WTC11 (cell line): ENCODE data around the gene LAMP5. TPM values are rescaled to one million over a fixed set of nuclear protein-coding genes. Genes with fewer than 3 reads are reported as not detected.

Experiments used
- ATAC-seq: fragments of 200-7000 bp; cut with Tn5 transposase; 2 replicates; pipeline ENCODE4 v1.10.0; 2021; ENCODE audit warnings: mild to moderate bottlenecking, moderate library complexity
- CTCF ChIA-PET: fragments of 300-600 bp; sonication (Branson Sonifier 250); formaldehyde crosslinking; loops from one replicate; lab custom pipeline; 2021; ENCODE audit warnings: antibody characterized with exemption; lab: Charles Lee
- POLR2A ChIA-PET: fragments of 350-600 bp; sonication (Branson Sonifier 250); formaldehyde crosslinking; loops from one replicate; lab custom pipeline; 2021; ENCODE audit warnings: antibody characterized with exemption; lab: Charles Lee
- DNase-seq: peaks from one replicate; pipeline ENCODE4 v3.0.0; 2021; ENCODE audit warnings: low spot score
- H3K27ac Mint-ChIP-seq: 2 replicates; pipeline ENCODE4 v1.8.0; 2021; ENCODE audit warnings: mixed read lengths
- H3K27me3 Mint-ChIP-seq: 2 replicates; pipeline ENCODE4 v1.8.0; 2021; ENCODE audit warnings: low read depth, mild to moderate bottlenecking, moderate library complexity, mixed read lengths
- H3K36me3 Mint-ChIP-seq: 2 replicates; pipeline ENCODE4 v1.8.0; 2021; ENCODE audit warnings: mixed read lengths
- H3K4me1 Mint-ChIP-seq: 2 replicates; pipeline ENCODE4 v1.8.0; 2022; ENCODE audit warnings: mixed read lengths
- H3K4me3 Mint-ChIP-seq: 2 replicates; pipeline ENCODE4 v1.8.0; 2021; ENCODE audit warnings: mild to moderate bottlenecking, moderate library complexity, mixed read lengths
- H3K9me3 Mint-ChIP-seq: 2 replicates; pipeline ENCODE4 v1.8.0; 2021; ENCODE audit warnings: mixed read lengths
- FOXK1 ChIP-seq: sonication (generic); formaldehyde crosslinking; IDR thresholded peaks from 2 replicates; pipeline ENCODE4 v1.8.0; 2022; ENCODE audit warnings: mild to moderate bottlenecking, moderate library complexity, missing genetic modification reagents
- JAZF1 ChIP-seq: fragments of 250-450 bp; sonication (Bioruptor Pico); IDR thresholded peaks from 2 replicates; pipeline ENCODE4 v1.9.0; 2021; ENCODE audit warnings: moderate library complexity, mild to moderate bottlenecking, inconsistent platforms
- JUN ChIP-seq: sonication (generic); formaldehyde crosslinking; IDR thresholded peaks from 2 replicates; pipeline ENCODE4 v1.8.0; 2023; ENCODE audit warnings: mild to moderate bottlenecking, missing genetic modification reagents
- NR1H2 ChIP-seq: sonication (generic); formaldehyde crosslinking; IDR thresholded peaks from 2 replicates; pipeline ENCODE4 v1.9.0; 2021; ENCODE audit warnings: mild to moderate bottlenecking, moderate library complexity, missing genetic modification reagents
- NR2C2 ChIP-seq: sonication (generic); formaldehyde crosslinking; IDR thresholded peaks from 2 replicates; pipeline ENCODE4 v1.8.0; 2022; ENCODE audit warnings: mild to moderate bottlenecking, missing genetic modification reagents
- RELA ChIP-seq: sonication (generic); formaldehyde crosslinking; IDR thresholded peaks from 2 replicates; pipeline ENCODE4 v1.8.1; 2022; ENCODE audit warnings: missing genetic modification reagents, mild to moderate bottlenecking, borderline replicate concordance
- ZNF263 ChIP-seq: sonication (generic); formaldehyde crosslinking; IDR thresholded peaks from 2 replicates; pipeline ENCODE4 v1.8.1; 2022; ENCODE audit warnings: low read depth, mild to moderate bottlenecking, moderate library complexity, missing genetic modification reagents
- ZNF423 ChIP-seq: fragments of 250-450 bp; sonication (Bioruptor Pico); IDR thresholded peaks from 2 replicates; pipeline ENCODE4 v2.1.2; 2022; ENCODE audit warnings: mild to moderate bottlenecking, moderate library complexity
- total RNA-seq: library from RNA; stranded (reverse); gene quantifications from 3 replicates; pipeline ENCODE4 v1.2.3, GENCODE V29; 2021
- TF ChIP-seq, protein P1 (sequence below): sonication (generic); formaldehyde crosslinking; IDR thresholded peaks from 2 replicates; pipeline ENCODE4 v1.8.0; 2023; ENCODE audit warnings: mild to moderate bottlenecking, missing genetic modification reagents
- TF ChIP-seq, protein P2 (sequence below): sonication (generic); formaldehyde crosslinking; IDR thresholded peaks from 2 replicates; pipeline ENCODE4 v1.8.0; 2023; ENCODE audit warnings: missing genetic modification reagents
- TF ChIP-seq, protein P3 (sequence below): fragments of 250-450 bp; sonication (Bioruptor Pico); IDR thresholded peaks from 2 replicates; pipeline ENCODE4 v1.9.0; 2021; ENCODE audit warnings: moderate library complexity, mild to moderate bottlenecking, inconsistent platforms, borderline replicate concordance
- TF ChIP-seq, protein P4 (sequence below): sonication (generic); formaldehyde crosslinking; IDR thresholded peaks from 2 replicates; pipeline ENCODE4 v1.8.0; 2022; ENCODE audit warnings: mild to moderate bottlenecking, missing genetic modification reagents
- TF ChIP-seq, protein P5 (sequence below): sonication (generic); formaldehyde crosslinking; conservative IDR thresholded peaks from 2 replicates; pipeline ENCODE4 v1.8.1; 2022; ENCODE audit warnings: mild to moderate bottlenecking, missing genetic modification reagents
- TF ChIP-seq, protein P6 (sequence below): sonication (generic); formaldehyde crosslinking; IDR thresholded peaks from 2 replicates; pipeline ENCODE4 v1.8.1; 2023; ENCODE audit warnings: mild to moderate bottlenecking, missing genetic modification reagents, moderate library complexity
- TF ChIP-seq, protein P7 (sequence below): fragments of 200-600 bp; IDR thresholded peaks from 2 replicates; pipeline ENCODE4 v1.8.0; 2022; ENCODE audit warnings: antibody characterized with exemption
- TF ChIP-seq, protein P8 (sequence below): fragments of 250-450 bp; sonication (Bioruptor Pico); IDR thresholded peaks from 2 replicates; pipeline ENCODE4 v1.9.0; 2021; ENCODE audit warnings: mild to moderate bottlenecking
- TF ChIP-seq, protein P9 (sequence below): fragments of 250-450 bp; sonication (Bioruptor Pico); IDR thresholded peaks from 2 replicates; pipeline ENCODE4 v1.8.0; 2021; ENCODE audit warnings: mild to moderate bottlenecking
- TF ChIP-seq, protein P10 (sequence below): sonication (generic); formaldehyde crosslinking; IDR thresholded peaks from 2 replicates; pipeline ENCODE4 v1.8.1; 2022; ENCODE audit warnings: mild to moderate bottlenecking, missing genetic modification reagents, moderate library complexity, borderline replicate concordance

LAMP5 gene
- total RNA-seq, 1 experiment from 2014 or later = 0.31 TPM

DNA sequence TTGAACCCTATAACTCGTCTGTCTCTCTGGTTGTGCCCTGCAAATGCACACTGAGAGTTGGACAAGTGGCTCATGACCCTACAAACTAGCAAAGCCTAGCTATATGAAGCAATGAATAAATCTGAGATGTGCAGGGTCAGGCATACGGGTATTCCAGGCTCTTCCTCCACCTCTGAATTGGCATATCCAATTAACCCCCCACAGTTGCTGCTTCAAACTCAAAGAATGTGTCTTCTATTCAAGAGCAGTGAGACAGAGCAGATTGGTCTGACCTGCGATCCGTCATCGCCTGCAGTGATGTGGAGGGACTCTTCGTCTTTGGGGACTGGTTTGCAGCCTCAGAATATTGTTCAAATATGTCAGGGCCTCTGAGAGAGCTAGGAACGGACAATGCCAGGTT is 59.8 kb downstream of the LAMP5 start:
- no peaks in the 10 kb centered on the region for H3K9me3 Mint-ChIP-seq
- peaks cover 68% of the 10 kb centered on the region for H3K4me1 Mint-ChIP-seq
- TF ChIP-seq, protein P1, sequence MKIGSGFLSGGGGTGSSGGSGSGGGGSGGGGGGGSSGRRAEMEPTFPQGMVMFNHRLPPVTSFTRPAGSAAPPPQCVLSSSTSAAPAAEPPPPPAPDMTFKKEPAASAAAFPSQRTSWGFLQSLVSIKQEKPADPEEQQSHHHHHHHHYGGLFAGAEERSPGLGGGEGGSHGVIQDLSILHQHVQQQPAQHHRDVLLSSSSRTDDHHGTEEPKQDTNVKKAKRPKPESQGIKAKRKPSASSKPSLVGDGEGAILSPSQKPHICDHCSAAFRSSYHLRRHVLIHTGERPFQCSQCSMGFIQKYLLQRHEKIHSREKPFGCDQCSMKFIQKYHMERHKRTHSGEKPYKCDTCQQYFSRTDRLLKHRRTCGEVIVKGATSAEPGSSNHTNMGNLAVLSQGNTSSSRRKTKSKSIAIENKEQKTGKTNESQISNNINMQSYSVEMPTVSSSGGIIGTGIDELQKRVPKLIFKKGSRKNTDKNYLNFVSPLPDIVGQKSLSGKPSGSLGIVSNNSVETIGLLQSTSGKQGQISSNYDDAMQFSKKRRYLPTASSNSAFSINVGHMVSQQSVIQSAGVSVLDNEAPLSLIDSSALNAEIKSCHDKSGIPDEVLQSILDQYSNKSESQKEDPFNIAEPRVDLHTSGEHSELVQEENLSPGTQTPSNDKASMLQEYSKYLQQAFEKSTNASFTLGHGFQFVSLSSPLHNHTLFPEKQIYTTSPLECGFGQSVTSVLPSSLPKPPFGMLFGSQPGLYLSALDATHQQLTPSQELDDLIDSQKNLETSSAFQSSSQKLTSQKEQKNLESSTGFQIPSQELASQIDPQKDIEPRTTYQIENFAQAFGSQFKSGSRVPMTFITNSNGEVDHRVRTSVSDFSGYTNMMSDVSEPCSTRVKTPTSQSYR (CRISPR knock-in tag) = no peak
- TF ChIP-seq ZNF423 (CRISPR knock-in tag) (no peak), ZNF263 (CRISPR knock-in tag) (no peak)
- TF ChIP-seq, protein P2, sequence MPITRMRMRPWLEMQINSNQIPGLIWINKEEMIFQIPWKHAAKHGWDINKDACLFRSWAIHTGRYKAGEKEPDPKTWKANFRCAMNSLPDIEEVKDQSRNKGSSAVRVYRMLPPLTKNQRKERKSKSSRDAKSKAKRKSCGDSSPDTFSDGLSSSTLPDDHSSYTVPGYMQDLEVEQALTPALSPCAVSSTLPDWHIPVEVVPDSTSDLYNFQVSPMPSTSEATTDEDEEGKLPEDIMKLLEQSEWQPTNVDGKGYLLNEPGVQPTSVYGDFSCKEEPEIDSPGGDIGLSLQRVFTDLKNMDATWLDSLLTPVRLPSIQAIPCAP (CRISPR knock-in tag) = no peak
- ATAC-seq (peak; percentile 46), DNase-seq (no peak)
- H3K27ac Mint-ChIP-seq = no peak overlapping the region
- ChIA-PET CTCF (interaction anchor here (1.2 to 1.5 kb wide), 2 partner anchors 36 to 43 kb away, joined by 3 to 5 read pairs; no protein-coding TSS in a partner anchor), POLR2A (no interaction called here)
- peaks cover 78% of the 10 kb centered on the region for H3K27me3 Mint-ChIP-seq
- H3K4me3 Mint-ChIP-seq = peak overlapping the region; percentile 23
- H3K36me3 Mint-ChIP-seq = no peaks in the 10 kb centered on the region; the same call in 1 of the 2 replicates

DNA sequence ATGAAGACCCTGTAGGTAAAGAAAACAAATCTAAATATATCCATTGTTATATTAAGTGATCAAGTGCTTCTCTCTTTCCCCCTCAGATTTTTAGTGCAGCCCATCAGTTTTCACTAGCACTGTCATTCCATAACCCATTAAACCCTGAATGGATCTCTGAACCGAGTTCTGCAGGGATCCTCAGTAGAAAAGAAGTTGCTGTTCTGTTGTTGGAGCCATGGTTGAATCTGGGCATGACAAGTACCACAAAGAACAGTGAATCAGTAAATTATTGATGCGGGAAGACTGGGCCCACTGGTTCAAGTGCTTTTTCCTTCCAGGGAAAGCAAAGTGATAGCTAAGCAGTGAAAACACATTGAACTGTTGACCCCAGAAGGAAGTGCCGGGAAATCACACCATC is 60.4 kb downstream of the LAMP5 start:
- DNase-seq (no peak), ATAC-seq (no peak)
- no peak overlapping the region for H3K4me3 Mint-ChIP-seq
- CTCF ChIA-PET = interaction anchor here (1.2 kb wide), 1 partner anchor 35 kb away, joined by 5 read pairs; no protein-coding TSS in a partner anchor
- no peaks in the 10 kb centered on the region for H3K9me3 Mint-ChIP-seq
- TF ChIP-seq, protein P3, sequence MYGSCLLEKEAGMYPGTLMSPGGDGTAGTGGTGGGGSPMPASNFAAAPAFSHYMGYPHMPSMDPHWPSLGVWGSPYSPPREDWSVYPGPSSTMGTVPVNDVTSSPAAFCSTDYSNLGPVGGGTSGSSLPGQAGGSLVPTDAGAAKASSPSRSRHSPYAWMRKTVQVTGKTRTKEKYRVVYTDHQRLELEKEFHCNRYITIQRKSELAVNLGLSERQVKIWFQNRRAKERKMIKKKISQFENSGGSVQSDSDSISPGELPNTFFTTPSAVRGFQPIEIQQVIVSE (CRISPR knock-in tag) = no peak
- TF ChIP-seq, protein P4, sequence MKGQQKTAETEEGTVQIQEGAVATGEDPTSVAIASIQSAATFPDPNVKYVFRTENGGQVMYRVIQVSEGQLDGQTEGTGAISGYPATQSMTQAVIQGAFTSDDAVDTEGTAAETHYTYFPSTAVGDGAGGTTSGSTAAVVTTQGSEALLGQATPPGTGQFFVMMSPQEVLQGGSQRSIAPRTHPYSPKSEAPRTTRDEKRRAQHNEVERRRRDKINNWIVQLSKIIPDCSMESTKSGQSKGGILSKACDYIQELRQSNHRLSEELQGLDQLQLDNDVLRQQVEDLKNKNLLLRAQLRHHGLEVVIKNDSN (CRISPR knock-in tag) = no peak
- TF ChIP-seq, protein P5, sequence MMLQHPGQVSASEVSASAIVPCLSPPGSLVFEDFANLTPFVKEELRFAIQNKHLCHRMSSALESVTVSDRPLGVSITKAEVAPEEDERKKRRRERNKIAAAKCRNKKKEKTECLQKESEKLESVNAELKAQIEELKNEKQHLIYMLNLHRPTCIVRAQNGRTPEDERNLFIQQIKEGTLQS (CRISPR knock-in tag) = no peak
- TF ChIP-seq JUN (CRISPR knock-in tag) = no peak
- TF ChIP-seq, protein P6, sequence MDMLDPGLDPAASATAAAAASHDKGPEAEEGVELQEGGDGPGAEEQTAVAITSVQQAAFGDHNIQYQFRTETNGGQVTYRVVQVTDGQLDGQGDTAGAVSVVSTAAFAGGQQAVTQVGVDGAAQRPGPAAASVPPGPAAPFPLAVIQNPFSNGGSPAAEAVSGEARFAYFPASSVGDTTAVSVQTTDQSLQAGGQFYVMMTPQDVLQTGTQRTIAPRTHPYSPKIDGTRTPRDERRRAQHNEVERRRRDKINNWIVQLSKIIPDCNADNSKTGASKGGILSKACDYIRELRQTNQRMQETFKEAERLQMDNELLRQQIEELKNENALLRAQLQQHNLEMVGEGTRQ (CRISPR knock-in tag) = no peak
- no peak for TF ChIP-seq FOXK1
- H3K27me3 Mint-ChIP-seq = peaks cover 72% of the 10 kb centered on the region
- POLR2A ChIA-PET = no interaction called here
- no peaks in the 10 kb centered on the region; the same call in 1 of the 2 replicates for H3K36me3 Mint-ChIP-seq
- no peak overlapping the region for H3K27ac Mint-ChIP-seq
- H3K4me1 Mint-ChIP-seq = peaks cover 68% of the 10 kb centered on the region

DNA sequence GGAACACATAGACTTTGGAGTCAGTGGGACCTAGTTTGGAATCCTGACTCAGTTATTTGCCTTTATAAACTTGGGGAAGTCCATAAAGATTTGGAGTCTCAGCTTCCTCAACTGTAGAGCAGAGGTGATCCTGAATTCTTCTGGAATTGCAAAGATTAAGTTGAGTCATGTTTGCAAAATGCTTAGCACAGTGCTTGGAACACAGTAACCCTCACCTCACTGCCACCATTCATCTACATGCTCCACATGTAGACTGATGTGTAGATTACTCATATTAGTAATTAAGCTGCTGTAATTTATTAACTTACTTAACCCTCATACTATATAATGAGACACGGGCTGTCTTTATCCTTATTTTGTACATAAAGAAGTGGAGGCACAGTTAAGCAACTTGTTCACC is 61.4 kb downstream of the LAMP5 start:
- ChIA-PET CTCF (interaction anchor here (1.0 kb wide), 1 partner anchor 57 kb away, joined by 4 read pairs; no protein-coding TSS in a partner anchor), POLR2A (no interaction called here)
- H3K36me3 Mint-ChIP-seq = no peaks in the 10 kb centered on the region; the same call in 1 of the 2 replicates
- H3K4me1 Mint-ChIP-seq = peaks cover 64% of the 10 kb centered on the region
- no peak overlapping the region for H3K27ac Mint-ChIP-seq
- ATAC-seq = no peak
- H3K4me3 Mint-ChIP-seq = no peak overlapping the region
- no peak for DNase-seq
- peaks cover 63% of the 10 kb centered on the region for H3K27me3 Mint-ChIP-seq
- no peaks in the 10 kb centered on the region for H3K9me3 Mint-ChIP-seq
- TF ChIP-seq, protein P7, sequence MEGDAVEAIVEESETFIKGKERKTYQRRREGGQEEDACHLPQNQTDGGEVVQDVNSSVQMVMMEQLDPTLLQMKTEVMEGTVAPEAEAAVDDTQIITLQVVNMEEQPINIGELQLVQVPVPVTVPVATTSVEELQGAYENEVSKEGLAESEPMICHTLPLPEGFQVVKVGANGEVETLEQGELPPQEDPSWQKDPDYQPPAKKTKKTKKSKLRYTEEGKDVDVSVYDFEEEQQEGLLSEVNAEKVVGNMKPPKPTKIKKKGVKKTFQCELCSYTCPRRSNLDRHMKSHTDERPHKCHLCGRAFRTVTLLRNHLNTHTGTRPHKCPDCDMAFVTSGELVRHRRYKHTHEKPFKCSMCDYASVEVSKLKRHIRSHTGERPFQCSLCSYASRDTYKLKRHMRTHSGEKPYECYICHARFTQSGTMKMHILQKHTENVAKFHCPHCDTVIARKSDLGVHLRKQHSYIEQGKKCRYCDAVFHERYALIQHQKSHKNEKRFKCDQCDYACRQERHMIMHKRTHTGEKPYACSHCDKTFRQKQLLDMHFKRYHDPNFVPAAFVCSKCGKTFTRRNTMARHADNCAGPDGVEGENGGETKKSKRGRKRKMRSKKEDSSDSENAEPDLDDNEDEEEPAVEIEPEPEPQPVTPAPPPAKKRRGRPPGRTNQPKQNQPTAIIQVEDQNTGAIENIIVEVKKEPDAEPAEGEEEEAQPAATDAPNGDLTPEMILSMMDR = no peak
- TF ChIP-seq JAZF1 (CRISPR knock-in tag) (no peak), RELA (CRISPR knock-in tag) (no peak), NR2C2 (no peak), NR1H2 (CRISPR knock-in tag) (no peak)
- TF ChIP-seq, protein P8, sequence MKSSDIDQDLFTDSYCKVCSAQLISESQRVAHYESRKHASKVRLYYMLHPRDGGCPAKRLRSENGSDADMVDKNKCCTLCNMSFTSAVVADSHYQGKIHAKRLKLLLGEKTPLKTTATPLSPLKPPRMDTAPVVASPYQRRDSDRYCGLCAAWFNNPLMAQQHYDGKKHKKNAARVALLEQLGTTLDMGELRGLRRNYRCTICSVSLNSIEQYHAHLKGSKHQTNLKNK (CRISPR knock-in tag) = no peak
- TF ChIP-seq, protein P6 (CRISPR knock-in tag) = no peak
- TF ChIP-seq, protein P9, sequence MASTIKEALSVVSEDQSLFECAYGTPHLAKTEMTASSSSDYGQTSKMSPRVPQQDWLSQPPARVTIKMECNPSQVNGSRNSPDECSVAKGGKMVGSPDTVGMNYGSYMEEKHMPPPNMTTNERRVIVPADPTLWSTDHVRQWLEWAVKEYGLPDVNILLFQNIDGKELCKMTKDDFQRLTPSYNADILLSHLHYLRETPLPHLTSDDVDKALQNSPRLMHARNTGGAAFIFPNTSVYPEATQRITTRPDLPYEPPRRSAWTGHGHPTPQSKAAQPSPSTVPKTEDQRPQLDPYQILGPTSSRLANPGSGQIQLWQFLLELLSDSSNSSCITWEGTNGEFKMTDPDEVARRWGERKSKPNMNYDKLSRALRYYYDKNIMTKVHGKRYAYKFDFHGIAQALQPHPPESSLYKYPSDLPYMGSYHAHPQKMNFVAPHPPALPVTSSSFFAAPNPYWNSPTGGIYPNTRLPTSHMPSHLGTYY (CRISPR knock-in tag) = no peak
- TF ChIP-seq, protein P10, sequence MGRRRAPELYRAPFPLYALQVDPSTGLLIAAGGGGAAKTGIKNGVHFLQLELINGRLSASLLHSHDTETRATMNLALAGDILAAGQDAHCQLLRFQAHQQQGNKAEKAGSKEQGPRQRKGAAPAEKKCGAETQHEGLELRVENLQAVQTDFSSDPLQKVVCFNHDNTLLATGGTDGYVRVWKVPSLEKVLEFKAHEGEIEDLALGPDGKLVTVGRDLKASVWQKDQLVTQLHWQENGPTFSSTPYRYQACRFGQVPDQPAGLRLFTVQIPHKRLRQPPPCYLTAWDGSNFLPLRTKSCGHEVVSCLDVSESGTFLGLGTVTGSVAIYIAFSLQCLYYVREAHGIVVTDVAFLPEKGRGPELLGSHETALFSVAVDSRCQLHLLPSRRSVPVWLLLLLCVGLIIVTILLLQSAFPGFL (CRISPR knock-in tag) = no peak
